ENCODE results near the gene NKG7. TPM values are rescaled to one million over a fixed set of nuclear protein-coding genes. Genes with fewer than 3 reads are reported as not detected.
A peak's percentile ranks its signal among the peaks of the same experiment; 100 is the strongest.

The NKG7 gene
- total and polyA plus RNA-seq, 2 experiments from 2014 or later, result not detected

- H3K27me3 ChIP-seq, result no peaks in the 10 kb centered on the region
- no peaks in the 10 kb centered on the region for H3K9me3 ChIP-seq (ENCODE audit: low read depth)
- 0% methylated on average over 20 of the region's 27 CpGs for WGBS (ENCODE audit: low lambda C conversion rate, missing lambda C conversion rate)
- H3K36me3 ChIP-seq (replicated peaks; ENCODE audit: insufficient read depth, low read depth), result no peaks in the 10 kb centered on the region
- no peak for DNase-seq (ENCODE audit: low spot score)
- peak within 1 kb of the TSS; percentile 67 for H2AFZ ChIP-seq
- peak within 1 kb of the TSS; percentile 62 for H3K4me3 ChIP-seq
- no peaks in the 10 kb centered on the region for H4K20me1 ChIP-seq (ENCODE audit: insufficient read depth, poor library complexity, severe bottlenecking)
- peak within 1 kb of the TSS; percentile 99 for H3K27ac ChIP-seq
- no peaks in the 10 kb centered on the region for H3K9me2 ChIP-seq (replicated peaks; ENCODE audit: insufficient read depth)
- H3K4me1 ChIP-seq (ENCODE audit: insufficient read depth), result peaks cover 36% of the 10 kb centered on the region
- H3K4me2 ChIP-seq, result peak within 1 kb of the TSS; percentile 97
- no peak for TF ChIP-seq EZH2 (IDR thresholded peaks at IDR 0.05; ENCODE audit: borderline replicate concordance)
- no peak for TF ChIP-seq CTCF (IDR thresholded peaks at IDR 0.05; ENCODE audit: poor library complexity)
- TF ChIP-seq EZH2phosphoT487 (IDR thresholded peaks at IDR 0.05; ENCODE audit: low read depth, severe bottlenecking, unreplicated experiment), result no peak
- H3K79me2 ChIP-seq, result peaks cover 25% of the 10 kb centered on the region
These were observed 6.5 kb downstream of the NKG7 start, which contains the start of gene ETFB for GRCh38 chr19:51365965-51366388. Gene ETFB (minus strand): TSS chr19:51366388. CDS start chr19:51366326, 62 bp downstream.

GRCh38 chr19:51365211-51365964, 7.1 kb downstream of the NKG7 start:
- Histone ChIP-seq H3K4me2 (peak overlapping the region; percentile 96), H3K9me3 (ENCODE audit: low read depth) (no peaks in the 10 kb centered on the region), H4K20me1 (ENCODE audit: insufficient read depth, poor library complexity, severe bottlenecking) (no peaks in the 10 kb centered on the region), H3K4me1 (ENCODE audit: insufficient read depth) (peaks cover 36% of the 10 kb centered on the region), H2AFZ (peak overlapping the region; percentile 67), H3K36me3 (replicated peaks; ENCODE audit: insufficient read depth, low read depth) (no peaks in the 10 kb centered on the region), H3K79me2 (peaks cover 30% of the 10 kb centered on the region), H3K4me3 (peak overlapping the region; percentile 46), H3K27ac (peak overlapping the region; percentile 99), H3K9me2 (replicated peaks; ENCODE audit: insufficient read depth) (no peaks in the 10 kb centered on the region), H3K27me3 (no peaks in the 10 kb centered on the region)
- DNase-seq (ENCODE audit: low spot score), result peak; percentile 81
- 21% methylated on average over 10 of the region's 10 CpGs for WGBS (ENCODE audit: low lambda C conversion rate, missing lambda C conversion rate)
- TF ChIP-seq EZH2phosphoT487 (IDR thresholded peaks at IDR 0.05; ENCODE audit: low read depth, severe bottlenecking, unreplicated experiment), result no peak
- TF ChIP-seq EZH2 (IDR thresholded peaks at IDR 0.05; ENCODE audit: borderline replicate concordance), result no peak
- TF ChIP-seq CTCF (IDR thresholded peaks at IDR 0.05; ENCODE audit: poor library complexity), result no peak

GRCh38 chr19:51364200-51365106, 8.0 kb downstream of the NKG7 start:
- H3K79me2 ChIP-seq, result peaks cover 38% of the 10 kb centered on the region
- H3K4me1 ChIP-seq (ENCODE audit: insufficient read depth), result peaks cover 41% of the 10 kb centered on the region
- H4K20me1 ChIP-seq (ENCODE audit: insufficient read depth, poor library complexity, severe bottlenecking), result no peaks in the 10 kb centered on the region
- H3K4me3 ChIP-seq, result no peak overlapping the region
- DNase-seq (ENCODE audit: low spot score), result peak; percentile 53
- no peaks in the 10 kb centered on the region for H3K9me2 ChIP-seq (replicated peaks; ENCODE audit: insufficient read depth)
- TF ChIP-seq EZH2 (IDR thresholded peaks at IDR 0.05; ENCODE audit: borderline replicate concordance) (no peak), EZH2phosphoT487 (IDR thresholded peaks at IDR 0.05; ENCODE audit: low read depth, severe bottlenecking, unreplicated experiment) (no peak), CTCF (IDR thresholded peaks at IDR 0.05; ENCODE audit: poor library complexity) (no peak)
- no peaks in the 10 kb centered on the region for H3K27me3 ChIP-seq
- no peaks in the 10 kb centered on the region for H3K36me3 ChIP-seq (replicated peaks; ENCODE audit: insufficient read depth, low read depth)
- peak overlapping the region; percentile 96 for H3K4me2 ChIP-seq
- no peak overlapping the region for H2AFZ ChIP-seq
- no peaks in the 10 kb centered on the region for H3K9me3 ChIP-seq (ENCODE audit: low read depth)
- H3K27ac ChIP-seq, result peak overlapping the region; percentile 99
- WGBS (ENCODE audit: low lambda C conversion rate, missing lambda C conversion rate), result 84% methylated on average over 15 of the region's 15 CpGs
